ENCODE measurements around the gene FH.

FH gene

GRCh38 chr1:241460098-241460873 lies 59.3 kb downstream of the FH start:
- no peak for DNase-seq

- no peak for DNase-seq
These were observed 60.3 kb downstream of the FH start for GRCh38 chr1:241459186-241459802.

- no peak for DNase-seq
These were observed 62.1 kb downstream of the FH start for GRCh38 chr1:241457421-241457820.

- no peak for DNase-seq
These were observed 62.8 kb downstream of the FH start for GRCh38 chr1:241456743-241457142.

- DNase-seq: no peak
These were observed 65.8 kb downstream of the FH start for GRCh38 chr1:241453732-241454131.

GRCh38 chr1:241451956-241452355 lies 67.6 kb downstream of the FH start:
- no peak for DNase-seq

Measured in anterior cingulate cortex (tissue), 58 donors.